DOHH2 (cell line): ENCODE measurements around the gene CMIP.

Experiments
- H3F3A ChIP-seq: fragments of 200-600 bp; sonication (generic), shearing (Covaris generic); 2 replicates; pipeline ENCODE4 v1.6.0; 2016; ENCODE audit warnings: antibody characterized with exemption, mild to moderate bottlenecking; ENCODE audit not compliant: control insufficient read depth, insufficient read depth
- H3K27ac ChIP-seq: fragments of 200-600 bp; sonication (generic); 2 replicates; pipeline ENCODE4 v1.5.1; 2014; ENCODE audit warnings: low read depth, mild to moderate bottlenecking, low read length, moderate library complexity
- H3K27me3 ChIP-seq: fragments of 200-600 bp; sonication (generic); 2 replicates; pipeline ENCODE4 v1.6.1; 2014; ENCODE audit warnings: mild to moderate bottlenecking, low read length, mixed read lengths; ENCODE audit not compliant: control insufficient read depth
- H3K36me3 ChIP-seq: fragments of 200-600 bp; sonication (generic); 2 replicates; pipeline ENCODE4 v1.6.1; 2014; ENCODE audit warnings: mild to moderate bottlenecking, low read length, moderate library complexity, mixed read lengths; ENCODE audit not compliant: control insufficient read depth
- H3K4me1 ChIP-seq: fragments of 200-600 bp; sonication (generic); 2 replicates; pipeline ENCODE4 v1.6.1; 2014; ENCODE audit warnings: mild to moderate bottlenecking, low read length, mixed read lengths; ENCODE audit not compliant: control insufficient read depth
- H3K4me2 ChIP-seq: fragments of 200-600 bp; sonication (generic); 2 replicates; pipeline ENCODE4 v1.6.0; 2014; ENCODE audit warnings: mild to moderate bottlenecking, low read length, moderate library complexity
- H3K4me3 ChIP-seq: fragments of 200-600 bp; sonication (generic); 2 replicates; pipeline ENCODE4 v1.5.1; 2014; ENCODE audit warnings: mild to moderate bottlenecking, low read length, mixed read lengths
- H3K79me2 ChIP-seq: fragments of 200-600 bp; sonication (generic); 2 replicates; pipeline ENCODE4 v1.6.1; 2014; ENCODE audit warnings: mild to moderate bottlenecking, low read length, mixed read lengths; ENCODE audit not compliant: control insufficient read depth
- H3K9me2 ChIP-seq: fragments of 200-600 bp; sonication (generic); replicated peaks from 2 replicates; pipeline ENCODE4 v1.6.1; 2014; ENCODE audit warnings: mild to moderate bottlenecking, low read length, mixed read lengths; ENCODE audit not compliant: control insufficient read depth
- H3K9me3 ChIP-seq: fragments of 200-600 bp; sonication (generic); 2 replicates; pipeline ENCODE4 v1.6.1; 2014; ENCODE audit warnings: antibody characterized with exemption, low read length, mixed read lengths; ENCODE audit not compliant: control insufficient read depth, insufficient read depth
- H4K20me1 ChIP-seq: fragments of 200-600 bp; sonication (generic); 2 replicates; pipeline ENCODE4 v1.6.0; 2014; ENCODE audit warnings: low read depth, mild to moderate bottlenecking, antibody characterized with exemption, low read length, moderate library complexity; ENCODE audit not compliant: control insufficient read depth, insufficient read depth
- CTCF ChIP-seq: fragments of 200-600 bp; sonication (generic); IDR thresholded peaks from one replicate; pipeline ENCODE4 v1.5.1; 2014; ENCODE audit warnings: antibody characterized with exemption, mild to moderate bottlenecking, low read depth, low read length; ENCODE audit not compliant: poor library complexity, severe bottlenecking
- EZH2phosphoT487 ChIP-seq: fragments of 200-600 bp; sonication (generic); IDR thresholded peaks from 2 replicates; pipeline ENCODE4 v1.6.1; 2017; ENCODE audit warnings: borderline replicate concordance, mild to moderate bottlenecking, antibody characterized with exemption, low read length, moderate library complexity, mixed read lengths

Gene CMIP

GRCh38 chr16:81515721-81516120 is 71.1 kb downstream of the CMIP start:
- no peaks in the 10 kb centered on the region for H3K36me3 ChIP-seq
- peaks cover 33% of the 10 kb centered on the region for H3K4me1 ChIP-seq
- no peak overlapping the region for H3K4me2 ChIP-seq
- H3K27ac ChIP-seq, result no peak overlapping the region
- H3K27me3 ChIP-seq, result no peaks in the 10 kb centered on the region
- H4K20me1 ChIP-seq, result peaks cover 23% of the 10 kb centered on the region; the same call in 1 of the 2 replicates
- H3K79me2 ChIP-seq, result peaks cover 30% of the 10 kb centered on the region
- H3K4me3 ChIP-seq, result no peak overlapping the region
- TF ChIP-seq EZH2phosphoT487 (no peak), CTCF (no peak)
- H3K9me2 ChIP-seq, result no peaks in the 10 kb centered on the region
- no peaks in the 10 kb centered on the region for H3K9me3 ChIP-seq
- H3F3A ChIP-seq, result no peaks in the 10 kb centered on the region

GRCh38 chr16:81516478-81517149 is 72.0 kb downstream of the CMIP start:
- H3K4me3 ChIP-seq, result no peak overlapping the region
- no peak overlapping the region for H3K27ac ChIP-seq
- H4K20me1 ChIP-seq, result peaks cover 26% of the 10 kb centered on the region; the same call in 1 of the 2 replicates
- no peaks in the 10 kb centered on the region for H3K27me3 ChIP-seq
- H3K4me2 ChIP-seq, result no peak overlapping the region
- H3K9me2 ChIP-seq, result no peaks in the 10 kb centered on the region
- H3F3A ChIP-seq, result no peaks in the 10 kb centered on the region
- H3K36me3 ChIP-seq, result no peaks in the 10 kb centered on the region
- H3K4me1 ChIP-seq, result peaks cover 40% of the 10 kb centered on the region
- H3K9me3 ChIP-seq, result no peaks in the 10 kb centered on the region
- H3K79me2 ChIP-seq, result peaks cover 30% of the 10 kb centered on the region
- no peak for TF ChIP-seq CTCF
- TF ChIP-seq EZH2phosphoT487, result no peak

GRCh38 chr16:81517150-81517499 is 72.5 kb downstream of the CMIP start:
- H3F3A ChIP-seq, result no peaks in the 10 kb centered on the region
- no peaks in the 10 kb centered on the region for H3K9me2 ChIP-seq
- no peak overlapping the region for H3K27ac ChIP-seq
- no peaks in the 10 kb centered on the region for H3K9me3 ChIP-seq
- peaks cover 40% of the 10 kb centered on the region for H3K4me1 ChIP-seq
- H3K4me2 ChIP-seq, result no peak overlapping the region
- TF ChIP-seq CTCF (no peak), EZH2phosphoT487 (no peak)
- H4K20me1 ChIP-seq, result peaks cover 26% of the 10 kb centered on the region; the same call in 1 of the 2 replicates
- H3K36me3 ChIP-seq, result no peaks in the 10 kb centered on the region
- no peak overlapping the region for H3K4me3 ChIP-seq
- H3K79me2 ChIP-seq, result peaks cover 30% of the 10 kb centered on the region
- H3K27me3 ChIP-seq, result no peaks in the 10 kb centered on the region
